Gastroesophageal sphincter (tissue), 4 donors: ENCODE measurements around the gene ECEL1. TPM values are rescaled to one million over a fixed set of nuclear protein-coding genes. Genes with fewer than 3 reads are reported as not detected.
A peak's percentile ranks its signal among the peaks of the same experiment; 100 is the strongest.
"Not testable (repeated sequence)": the region's sequence is repeated elsewhere in the genome, so short reads cannot be mapped to it uniquely, and the experiment has no call there.

Source experiments
- ATAC-seq: fragments of 150-250 bp; one replicate; pipeline ENCODE4 v1.9.1; 2016; ENCODE audit warnings: mild to moderate bottlenecking, moderate library complexity
- H3K27ac ChIP-seq, 4 donors: fragments of 200-600 bp; sonication (generic) in 3 of 4; 1 replicate in 3 of 4; 2 replicates in 1 of 4; pipeline ENCODE4 v1.5.1; 2016 to 2019
- H3K27me3 ChIP-seq: fragments of 200-600 bp; sonication (generic); one replicate; pipeline ENCODE4 v1.5.1; 2019
- H3K36me3 ChIP-seq, 2 donors: fragments of 200-600 bp; sonication (generic); one replicate each; pipeline ENCODE4 v1.5.1; 2019; ENCODE audit warnings: control low read depth in 1 of 2
- H3K4me1 ChIP-seq, 3 donors: fragments of 200-600 bp; sonication (generic); 1 replicate in 2 of 3; 2 replicates in 1 of 3; pipeline ENCODE4 v1.5.1; 2016 to 2019; ENCODE audit warnings: control low read depth in 2 of 3
- H3K4me3 ChIP-seq, 2 donors: fragments of 200-600 bp; sonication (generic); one replicate each; pipeline ENCODE4 v1.5.1; 2019; ENCODE audit warnings: mild to moderate bottlenecking in 1 of 2, moderate library complexity in 1 of 2
- H3K9me3 ChIP-seq, 3 donors: fragments of 200-600 bp; sonication (generic); one replicate each; pipeline ENCODE4 v1.5.1; 2017 to 2019; ENCODE audit warnings: control low read depth in 2 of 3
- EP300 ChIP-seq: sonication (generic); formaldehyde crosslinking; IDR thresholded peaks from one replicate; pipeline ENCODE4 v1.6.1; 2017; ENCODE audit warnings: antibody characterized with exemption, mild to moderate bottlenecking
- POLR2A ChIP-seq, 2 donors: fragments of 450-650 bp; IDR thresholded peaks; one replicate each; pipeline ENCODE4 v1.6.1; 2017; ENCODE audit warnings: antibody characterized with exemption in 2 of 2, mild to moderate bottlenecking in 2 of 2, moderate library complexity in 1 of 2
- POLR2AphosphoS5 ChIP-seq: sonication (generic); formaldehyde crosslinking; IDR thresholded peaks from one replicate; pipeline ENCODE4 v1.6.1; 2017; ENCODE audit warnings: antibody characterized with exemption
- WGBS, 2 donors: methylation state at CpG; one replicate each; pipeline ENCODE4 v1.1.5; 2018; ENCODE audit warnings: low coverage in 1 of 2; 5-methylcytosine and 5-hydroxymethylcytosine counted together
- total RNA-seq, 4 donors: library from RNA; depleted of rRNA; stranded (reverse); fragments of >200 nt; gene quantifications; one replicate each; pipeline ENCODE4 v1.1.0, GENCODE V29; 2016
- TF ChIP-seq, protein P1 (sequence below), 4 experiments: fragments of 200-600 bp in 2 of 4; fragments of 450-650 bp in 2 of 4; sonication (generic) in 1 of 4; IDR thresholded peaks; one replicate each; pipeline ENCODE4 v1.5.1; 2017 to 2019; ENCODE audit warnings: antibody characterized with exemption in 4 of 4, mild to moderate bottlenecking in 2 of 4, moderate library complexity in 2 of 4

The ECEL1 gene
- total RNA-seq, 4 donors from 2014 or later, result 1.1 to 1.4 TPM; not detected in 2

DNA sequence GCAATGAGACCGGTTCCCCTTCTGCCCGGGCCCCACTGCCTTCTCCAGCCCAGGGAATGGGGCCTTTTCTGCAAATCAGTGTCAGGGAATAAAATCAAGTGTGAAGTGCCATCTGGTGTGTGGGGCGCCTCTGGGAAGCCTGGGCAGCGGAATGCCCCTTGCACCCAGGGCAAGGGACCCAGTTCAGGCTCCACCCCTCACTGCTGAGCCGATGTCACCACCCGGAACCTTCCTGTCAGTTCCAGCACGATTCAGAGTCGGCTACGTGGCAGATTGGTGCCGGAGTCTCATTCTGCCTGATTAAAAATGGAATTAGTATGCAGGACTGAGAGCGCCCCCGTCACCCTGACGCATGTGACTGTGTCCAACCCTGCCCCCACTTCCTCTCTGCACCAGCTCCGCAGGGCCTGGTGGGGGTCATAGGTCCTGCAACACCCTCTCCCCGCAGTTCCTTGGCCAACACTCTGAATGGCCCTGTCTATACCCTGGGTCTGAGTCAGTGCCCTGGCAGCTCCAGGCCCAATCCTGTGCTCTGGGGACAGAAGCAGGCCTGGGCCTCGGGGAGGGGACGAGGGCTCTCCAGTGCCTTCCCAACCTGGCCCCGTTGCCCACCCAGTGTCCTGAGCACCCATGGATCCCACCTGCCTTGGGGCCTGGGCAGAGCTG lies 39.9 kb downstream of the ECEL1 start:
- H3K4me3 ChIP-seq, result no peak overlapping the region
- H3K9me3 ChIP-seq, result no peaks in the 10 kb centered on the region
- no peaks in the 10 kb centered on the region for H3K36me3 ChIP-seq
- H3K4me1 ChIP-seq, result no peaks in the 10 kb centered on the region
- WGBS, 2 donors, result 40% methylated on average over 1 of the region's 18 CpGs; no CpG with 5 or more reads in 1 of the 2 donors
- TF ChIP-seq EP300 (no peak), POLR2AphosphoS5 (no peak), POLR2A (IDR thresholded peaks at IDR 0.05) (no peak)
- TF ChIP-seq, protein P1, sequence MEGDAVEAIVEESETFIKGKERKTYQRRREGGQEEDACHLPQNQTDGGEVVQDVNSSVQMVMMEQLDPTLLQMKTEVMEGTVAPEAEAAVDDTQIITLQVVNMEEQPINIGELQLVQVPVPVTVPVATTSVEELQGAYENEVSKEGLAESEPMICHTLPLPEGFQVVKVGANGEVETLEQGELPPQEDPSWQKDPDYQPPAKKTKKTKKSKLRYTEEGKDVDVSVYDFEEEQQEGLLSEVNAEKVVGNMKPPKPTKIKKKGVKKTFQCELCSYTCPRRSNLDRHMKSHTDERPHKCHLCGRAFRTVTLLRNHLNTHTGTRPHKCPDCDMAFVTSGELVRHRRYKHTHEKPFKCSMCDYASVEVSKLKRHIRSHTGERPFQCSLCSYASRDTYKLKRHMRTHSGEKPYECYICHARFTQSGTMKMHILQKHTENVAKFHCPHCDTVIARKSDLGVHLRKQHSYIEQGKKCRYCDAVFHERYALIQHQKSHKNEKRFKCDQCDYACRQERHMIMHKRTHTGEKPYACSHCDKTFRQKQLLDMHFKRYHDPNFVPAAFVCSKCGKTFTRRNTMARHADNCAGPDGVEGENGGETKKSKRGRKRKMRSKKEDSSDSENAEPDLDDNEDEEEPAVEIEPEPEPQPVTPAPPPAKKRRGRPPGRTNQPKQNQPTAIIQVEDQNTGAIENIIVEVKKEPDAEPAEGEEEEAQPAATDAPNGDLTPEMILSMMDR (IDR thresholded peaks at IDR 0.05), result no peak
- H3K27ac ChIP-seq, result no peak overlapping the region
- no peaks in the 10 kb centered on the region for H3K27me3 ChIP-seq
- ATAC-seq, result no peak

DNA sequence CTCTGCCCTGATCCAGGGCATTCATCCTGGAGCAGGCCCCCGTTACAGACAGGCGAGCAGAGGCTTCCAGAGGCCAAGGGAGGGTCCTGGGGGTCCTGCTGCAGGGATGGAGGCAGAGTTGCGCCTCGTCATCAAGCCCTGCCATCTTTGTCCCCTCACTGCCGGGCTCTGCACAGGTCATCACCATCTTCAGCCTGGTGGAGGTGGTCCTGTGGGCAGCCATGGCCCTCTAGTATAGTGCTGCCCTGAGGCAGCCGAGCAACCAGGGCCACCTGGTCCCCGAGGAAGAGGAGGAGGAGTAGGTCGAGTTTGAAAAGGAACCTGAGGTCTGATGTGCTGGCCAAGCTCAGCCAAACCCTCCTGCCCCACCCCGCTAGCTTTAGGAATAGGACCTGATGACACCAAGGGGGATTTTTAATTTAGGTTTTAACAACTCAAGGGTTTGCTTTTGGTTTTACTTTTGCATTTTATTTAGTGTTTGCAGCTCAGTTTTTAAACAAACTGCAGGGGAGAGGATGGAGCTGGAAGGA lies 40.5 kb downstream of the ECEL1 start:
- TF ChIP-seq POLR2A (IDR thresholded peaks at IDR 0.05) (no peak), EP300 (no peak), POLR2AphosphoS5 (no peak)
- TF ChIP-seq, protein P1 (IDR thresholded peaks at IDR 0.05), result no peak
- ATAC-seq, result no peak
- 59 to 63% methylated on average over 4 of the region's 9 CpGs for WGBS, 2 donors
- no peak overlapping the region for H3K4me3 ChIP-seq
- no peaks in the 10 kb centered on the region for H3K27me3 ChIP-seq
- no peaks in the 10 kb centered on the region for H3K36me3 ChIP-seq
- H3K4me1 ChIP-seq, result no peaks in the 10 kb centered on the region
- H3K9me3 ChIP-seq, result no peaks in the 10 kb centered on the region
- H3K27ac ChIP-seq, result no peak overlapping the region

DNA sequence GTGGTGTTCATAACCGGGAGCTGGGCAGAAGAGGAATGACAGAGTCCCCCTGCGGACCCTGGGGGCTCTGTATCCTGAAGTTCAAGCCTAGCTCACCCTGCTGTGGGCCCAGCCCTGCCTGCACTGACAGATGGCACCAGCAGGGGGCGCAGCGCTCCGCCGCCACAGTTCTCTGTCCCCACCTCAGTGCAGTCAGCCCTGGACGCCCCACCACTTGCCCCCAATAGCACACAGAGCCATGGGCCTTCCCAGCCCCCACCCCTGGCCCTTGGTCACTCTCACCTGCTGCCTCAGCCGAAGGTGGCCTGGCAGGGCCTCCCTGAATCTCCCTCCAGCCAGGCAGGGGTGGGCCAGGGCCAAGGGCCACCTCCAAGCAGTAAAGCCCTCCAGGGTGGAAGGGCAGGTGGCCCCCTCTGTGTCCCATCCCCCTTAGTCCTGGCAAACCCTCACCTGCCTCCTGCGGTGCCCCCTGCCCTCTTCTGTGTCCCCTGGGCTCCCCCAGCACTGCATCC lies 41.3 kb downstream of the ECEL1 start:
- not testable (repeated sequence) for H3K27ac ChIP-seq, H3K36me3 ChIP-seq, ATAC-seq, H3K4me1 ChIP-seq, H3K9me3 ChIP-seq, H3K4me3 ChIP-seq, H3K27me3 ChIP-seq
- TF ChIP-seq, protein P1 (IDR thresholded peaks at IDR 0.05), result peak in 2 of 4 experiments; percentile 5 to 40
- 100% methylated on average over 1 of the region's 9 CpGs; no CpG with 5 or more reads in 1 of the 2 donors for WGBS, 2 donors

DNA sequence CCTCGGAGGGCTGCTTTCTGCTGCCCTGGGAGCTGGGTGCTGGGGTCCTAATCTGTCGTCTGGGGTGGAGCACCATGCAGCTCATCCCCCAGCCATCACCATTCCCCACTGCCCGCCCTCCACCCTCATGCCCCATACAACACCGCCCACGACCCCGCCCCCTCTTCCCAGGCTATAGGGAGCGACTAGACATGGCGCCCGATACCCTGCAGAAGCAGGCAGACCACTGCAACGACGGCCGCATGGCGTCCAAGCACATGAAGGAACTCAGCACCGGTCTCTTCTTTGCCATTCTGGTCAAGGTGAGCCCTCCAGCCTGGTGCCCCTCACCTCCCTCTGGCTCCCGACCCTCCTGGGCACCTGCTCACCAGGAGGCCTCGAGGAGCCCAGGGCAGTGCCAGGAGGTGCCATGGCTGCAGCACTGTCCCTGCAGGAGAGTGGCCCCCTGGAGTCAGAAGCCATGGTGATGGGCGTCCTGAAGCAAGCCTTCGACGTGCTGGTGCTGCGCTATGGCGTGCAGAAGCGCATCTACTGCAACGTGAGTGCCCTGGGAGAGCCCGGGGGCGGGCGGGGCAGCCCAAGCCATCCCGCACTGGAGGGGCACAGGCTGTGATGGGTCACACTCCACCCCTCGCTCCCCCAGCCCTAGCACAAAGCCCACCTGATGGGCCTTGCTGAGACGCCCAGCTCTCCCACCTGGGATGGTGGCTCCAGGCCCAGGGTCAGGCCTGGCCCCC lies 42.3 kb downstream of the ECEL1 start:
- not testable (repeated sequence) for H3K9me3 ChIP-seq, H3K4me1 ChIP-seq, H3K36me3 ChIP-seq, H3K27me3 ChIP-seq, ATAC-seq, H3K4me3 ChIP-seq, H3K27ac ChIP-seq
- no CpG with 5 or more reads among the region's 29 CpGs for WGBS, 2 donors

DNA sequence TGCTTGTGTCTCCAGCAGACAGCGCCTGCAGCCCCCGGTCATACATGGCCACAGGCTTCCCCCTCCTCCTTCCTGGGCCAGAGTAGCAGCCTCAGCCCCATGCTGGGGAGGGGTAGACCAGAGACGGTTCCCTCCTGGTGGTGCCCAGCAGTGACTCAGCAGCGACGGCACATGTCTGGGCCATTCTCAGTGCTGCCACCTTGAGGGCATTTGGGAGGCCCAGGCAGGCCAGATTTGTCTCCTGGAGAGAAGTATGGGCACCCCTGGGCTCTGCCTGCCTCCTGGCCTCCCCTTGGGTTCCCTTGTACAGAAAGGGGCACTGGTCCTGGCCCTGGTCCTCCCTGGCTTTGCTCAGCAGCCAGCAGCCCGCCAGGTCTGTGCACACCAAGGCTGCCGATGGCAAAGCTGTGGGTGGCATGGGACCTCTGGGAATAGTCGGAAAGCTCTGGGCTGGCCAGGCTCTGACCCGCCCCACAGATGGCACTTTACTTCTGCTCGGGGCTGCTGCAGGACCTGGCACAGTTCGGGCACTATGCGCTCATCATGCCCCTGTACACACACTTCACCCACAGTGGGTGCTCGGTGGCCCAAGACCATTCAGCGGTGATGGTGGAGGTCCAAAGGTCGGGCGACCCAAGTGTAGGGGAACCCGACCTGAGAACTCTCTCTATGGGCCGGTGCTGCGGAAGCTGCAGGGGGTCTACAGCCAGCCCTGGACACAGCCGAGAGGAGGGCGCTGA lies 43.1 kb downstream of the ECEL1 start:
- TF ChIP-seq EP300, result no peak
- no peak for TF ChIP-seq POLR2AphosphoS5
- no peak for TF ChIP-seq POLR2A (IDR thresholded peaks at IDR 0.05)
- TF ChIP-seq, protein P1 (IDR thresholded peaks at IDR 0.05), result peak in 1 of 4 experiments; percentile 54
- 90% methylated on average over 2 of the region's 21 CpGs; no CpG with 5 or more reads in 1 of the 2 donors for WGBS, 2 donors
- no peak for ATAC-seq

DNA sequence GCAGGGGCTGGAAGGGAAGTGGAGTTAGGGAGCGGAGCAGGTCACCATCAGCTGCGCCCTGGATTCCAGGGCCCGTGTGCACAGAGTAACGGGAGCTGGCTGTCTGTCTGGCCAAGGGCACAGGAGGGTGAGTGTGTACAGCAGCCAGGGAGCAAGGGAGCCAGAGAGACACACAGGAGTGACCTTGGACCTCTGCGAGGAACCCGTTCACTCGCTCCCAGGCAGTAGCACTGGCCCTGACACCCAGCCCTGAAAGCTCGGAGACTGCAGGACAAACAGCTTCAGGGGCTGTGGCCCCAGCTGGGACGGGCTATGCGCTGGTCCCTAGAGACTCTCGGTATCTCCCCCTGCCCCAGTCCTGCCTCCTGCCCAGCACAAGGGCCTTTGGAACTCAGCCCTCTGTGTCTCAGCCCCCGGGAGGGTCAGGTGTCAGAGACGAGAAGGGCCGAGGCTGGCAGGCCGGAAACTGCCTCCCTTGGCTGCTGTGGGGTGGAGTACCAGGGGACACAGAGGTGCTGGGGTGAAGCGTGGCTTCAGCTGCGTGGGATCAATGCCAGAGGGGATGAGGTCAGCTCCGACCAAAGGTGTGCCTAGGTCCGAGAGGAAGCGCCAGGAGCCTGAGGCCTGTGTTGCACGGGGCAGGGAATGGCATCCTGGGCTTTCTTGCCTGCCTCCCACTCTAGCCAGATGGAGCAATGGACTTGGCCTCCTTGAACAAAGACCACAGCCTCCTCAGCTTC lies 43.8 kb downstream of the ECEL1 start:
- WGBS, 2 donors, result 67 to 70% methylated on average over 2 to 3 of the region's 21 CpGs
- H3K36me3 ChIP-seq, H3K27me3 ChIP-seq, H3K9me3 ChIP-seq, ATAC-seq, H3K4me1 ChIP-seq, H3K4me3 ChIP-seq, H3K27ac ChIP-seq: not testable (repeated sequence)

More for the DNA sequence above, 43.1 kb downstream of the ECEL1 start:
- no peak overlapping the region for H3K27ac ChIP-seq
- no peaks in the 10 kb centered on the region for H3K36me3 ChIP-seq
- peaks cover 0 to 5% (median 0%) of the 10 kb centered on the region in 3 donors for H3K4me1 ChIP-seq
- H3K4me3 ChIP-seq, result no peak overlapping the region
- H3K9me3 ChIP-seq, result no peaks in the 10 kb centered on the region
- H3K27me3 ChIP-seq, result no peaks in the 10 kb centered on the region

DNA sequence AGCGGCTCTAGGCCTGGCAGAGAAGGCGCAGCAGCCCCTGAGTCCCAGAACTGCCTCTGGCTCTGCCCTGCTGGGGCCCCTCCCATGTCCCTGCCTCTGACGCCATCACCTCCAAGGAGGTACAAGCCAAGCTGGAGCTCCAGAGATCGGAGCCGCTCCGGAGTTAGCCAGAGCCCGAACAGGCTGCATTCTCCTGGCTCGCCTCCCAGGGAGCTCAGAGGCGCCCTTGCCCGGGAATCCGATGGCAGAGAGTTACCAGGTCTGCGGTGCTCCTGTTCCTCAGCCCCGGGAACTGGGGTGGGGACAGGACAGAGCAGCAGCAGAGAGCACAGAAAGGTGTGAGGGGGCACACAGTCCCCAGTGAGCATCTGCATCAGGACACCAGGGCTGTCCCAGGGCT lies 44.6 kb downstream of the ECEL1 start:
- H3K27me3 ChIP-seq, H3K9me3 ChIP-seq, H3K36me3 ChIP-seq, H3K4me1 ChIP-seq, H3K4me3 ChIP-seq, ATAC-seq, H3K27ac ChIP-seq: not testable (repeated sequence)
- no CpG with 5 or more reads among the region's 13 CpGs for WGBS, 2 donors
